Activated naive CD4-positive, alpha-beta T cell treated with anti-CD3 and anti-CD28 coated beads for 36 hours (primary cell): ENCODE results near the gene UGT1A4. TPM values are rescaled to one million over a fixed set of nuclear protein-coding genes. Genes with fewer than 3 reads are reported as not detected.

ENCODE experiments used
- CTCF ChIA-PET: fragments of 350-600 bp; sonication (Branson Sonifier 250); formaldehyde crosslinking; loops from one replicate; lab custom pipeline; 2021; ENCODE audit warnings: antibody characterized with exemption; lab: Charles Lee
- DNase-seq: peaks from one replicate; pipeline ENCODE4 v3.0.0-alpha.2; 2020
- H3K27ac Mint-ChIP-seq: one replicate; pipeline ENCODE4 v1.8.0; 2021; ENCODE audit warnings: mild to moderate bottlenecking, mixed read lengths
- H3K27me3 Mint-ChIP-seq: one replicate; pipeline ENCODE4 v1.8.0; 2021; ENCODE audit warnings: low read depth, mixed read lengths
- H3K36me3 Mint-ChIP-seq: one replicate; pipeline ENCODE4 v1.8.0; 2021; ENCODE audit warnings: low read depth, mixed read lengths
- H3K4me1 Mint-ChIP-seq: one replicate; pipeline ENCODE4 v1.8.0; 2021; ENCODE audit warnings: low read depth, mixed read lengths
- H3K4me3 Mint-ChIP-seq: one replicate; pipeline ENCODE4 v1.8.0; 2021; ENCODE audit warnings: mild to moderate bottlenecking, moderate library complexity, mixed read lengths
- H3K9me3 Mint-ChIP-seq: one replicate; pipeline ENCODE4 v1.8.0; 2021; ENCODE audit warnings: mixed read lengths
- intact Hi-C: fragments of 100-400 bp; cut with micrococcal nuclease; formaldehyde crosslinking; loops from one replicate; pipeline ENCODE4 v1.15.1; 2023
- total RNA-seq, 2 experiments: library from RNA; stranded (reverse); gene quantifications; one replicate each; pipeline ENCODE4 v1.2.3, GENCODE V29; 2021

Gene UGT1A4
- total RNA-seq, 2 experiments from 2014 or later, result not detected

- H3K27me3 Mint-ChIP-seq, result no peaks in the 10 kb centered on the region
- intact Hi-C loops, result no loop called here
- no peak overlapping the region for H3K4me3 Mint-ChIP-seq
- CTCF ChIA-PET, result no interaction called here
- H3K36me3 Mint-ChIP-seq, result no peaks in the 10 kb centered on the region
- DNase-seq, result peak; percentile 1
- H3K4me1 Mint-ChIP-seq, result no peaks in the 10 kb centered on the region
- no peak overlapping the region for H3K27ac Mint-ChIP-seq
- H3K9me3 Mint-ChIP-seq, result no peaks in the 10 kb centered on the region
Measured at GRCh38 chr2:233814056-233814835, 95.7 kb downstream of the UGT1A4 start.

GRCh38 chr2:233815861-233816260, 97.3 kb downstream of the UGT1A4 start:
- Mint-ChIP-seq H3K4me3 (no peak overlapping the region), H3K27ac (no peak overlapping the region), H3K9me3 (no peaks in the 10 kb centered on the region), H3K27me3 (no peaks in the 10 kb centered on the region), H3K36me3 (no peaks in the 10 kb centered on the region), H3K4me1 (no peaks in the 10 kb centered on the region)
- intact Hi-C loops, result no loop called here
- no peak for DNase-seq
- CTCF ChIA-PET, result no interaction called here

GRCh38 chr2:233816334-233816733, 97.8 kb downstream of the UGT1A4 start:
- CTCF ChIA-PET, result no interaction called here

GRCh38 chr2:233816771-233817170, 98.2 kb downstream of the UGT1A4 start:
- Mint-ChIP-seq H3K9me3 (no peaks in the 10 kb centered on the region), H3K4me1 (no peaks in the 10 kb centered on the region), H3K4me3 (no peak overlapping the region), H3K36me3 (no peaks in the 10 kb centered on the region), H3K27me3 (no peaks in the 10 kb centered on the region), H3K27ac (no peak overlapping the region)
- CTCF ChIA-PET, result no interaction called here
- intact Hi-C loops, result no loop called here
- DNase-seq, result no peak

More at GRCh38 chr2:233816334-233816733, 97.8 kb downstream of the UGT1A4 start:
- Mint-ChIP-seq H3K4me1 (no peaks in the 10 kb centered on the region), H3K36me3 (no peaks in the 10 kb centered on the region), H3K27ac (no peak overlapping the region), H3K4me3 (no peak overlapping the region), H3K9me3 (no peaks in the 10 kb centered on the region), H3K27me3 (no peaks in the 10 kb centered on the region)
- intact Hi-C loops, result no loop called here
- DNase-seq, result no peak

GRCh38 chr2:233817361-233817911, 98.9 kb downstream of the UGT1A4 start:
- H3K9me3 Mint-ChIP-seq, result no peaks in the 10 kb centered on the region
- CTCF ChIA-PET, result no interaction called here
- no peak for DNase-seq

GRCh38 chr2:233817995-233818638, 99.6 kb downstream of the UGT1A4 start:
- CTCF ChIA-PET, result no interaction called here
- intact Hi-C loops, result no loop called here
- H3K9me3 Mint-ChIP-seq, result no peaks in the 10 kb centered on the region
- H3K27me3 Mint-ChIP-seq, result no peaks in the 10 kb centered on the region
- H3K4me3 Mint-ChIP-seq, result no peak overlapping the region
- DNase-seq, result no peak
- no peaks in the 10 kb centered on the region for H3K36me3 Mint-ChIP-seq
- no peak overlapping the region for H3K27ac Mint-ChIP-seq
- no peaks in the 10 kb centered on the region for H3K4me1 Mint-ChIP-seq

More at GRCh38 chr2:233817361-233817911, 98.9 kb downstream of the UGT1A4 start:
- H3K4me3 Mint-ChIP-seq, result no peak overlapping the region
- H3K36me3 Mint-ChIP-seq, result no peaks in the 10 kb centered on the region
- no peaks in the 10 kb centered on the region for H3K4me1 Mint-ChIP-seq
- intact Hi-C loops, result no loop called here
- no peak overlapping the region for H3K27ac Mint-ChIP-seq
- H3K27me3 Mint-ChIP-seq, result no peaks in the 10 kb centered on the region

- no peak overlapping the region for H3K4me3 Mint-ChIP-seq
- no peaks in the 10 kb centered on the region for H3K4me1 Mint-ChIP-seq
- no peaks in the 10 kb centered on the region for H3K36me3 Mint-ChIP-seq
- CTCF ChIA-PET, result no interaction called here
- H3K27me3 Mint-ChIP-seq, result no peaks in the 10 kb centered on the region
- no peaks in the 10 kb centered on the region for H3K9me3 Mint-ChIP-seq
- intact Hi-C loops, result no loop called here
- DNase-seq, result no peak
- no peak overlapping the region for H3K27ac Mint-ChIP-seq
Measured at GRCh38 chr2:233818639-233819621, 100.4 kb downstream of the UGT1A4 start.

- no peaks in the 10 kb centered on the region for H3K27me3 Mint-ChIP-seq
- no peaks in the 10 kb centered on the region for H3K36me3 Mint-ChIP-seq
- H3K4me1 Mint-ChIP-seq, result no peaks in the 10 kb centered on the region
- no peaks in the 10 kb centered on the region for H3K9me3 Mint-ChIP-seq
- H3K27ac Mint-ChIP-seq, result no peak overlapping the region
- no peak for DNase-seq
- H3K4me3 Mint-ChIP-seq, result no peak overlapping the region
- CTCF ChIA-PET, result interaction anchor here (0.7 kb wide), 1 partner anchor 1001 kb away, joined by 3 read pairs; no protein-coding TSS in a partner anchor
- intact Hi-C loops, result no loop called here
Measured at GRCh38 chr2:233819884-233820773, 101.6 kb downstream of the UGT1A4 start.

- Mint-ChIP-seq H3K4me3 (no peak overlapping the region), H3K4me1 (no peaks in the 10 kb centered on the region), H3K27me3 (no peaks in the 10 kb centered on the region), H3K36me3 (no peaks in the 10 kb centered on the region), H3K27ac (no peak overlapping the region), H3K9me3 (no peaks in the 10 kb centered on the region)
- intact Hi-C loops, result no loop called here
- DNase-seq, result no peak
- CTCF ChIA-PET, result interaction anchor here (0.7 kb wide), 1 partner anchor 1002 kb away, joined by 3 read pairs; no protein-coding TSS in a partner anchor
Measured at GRCh38 chr2:233820774-233821105, 102.2 kb downstream of the UGT1A4 start.

GRCh38 chr2:233821196-233821595, 102.7 kb downstream of the UGT1A4 start:
- H3K27me3 Mint-ChIP-seq, result no peaks in the 10 kb centered on the region
- no peak overlapping the region for H3K4me3 Mint-ChIP-seq
- H3K9me3 Mint-ChIP-seq, result no peaks in the 10 kb centered on the region
- CTCF ChIA-PET, result no interaction called here
- H3K4me1 Mint-ChIP-seq, result no peaks in the 10 kb centered on the region
- no peak overlapping the region for H3K27ac Mint-ChIP-seq
- intact Hi-C loops, result no loop called here
- H3K36me3 Mint-ChIP-seq, result no peaks in the 10 kb centered on the region
- DNase-seq, result no peak

- H3K4me1 Mint-ChIP-seq, result no peaks in the 10 kb centered on the region
- intact Hi-C loops, result no loop called here
- CTCF ChIA-PET, result no interaction called here
- H3K27me3 Mint-ChIP-seq, result no peaks in the 10 kb centered on the region
- no peak for DNase-seq
- H3K4me3 Mint-ChIP-seq, result no peak overlapping the region
- H3K27ac Mint-ChIP-seq, result no peak overlapping the region
- H3K36me3 Mint-ChIP-seq, result no peaks in the 10 kb centered on the region
- H3K9me3 Mint-ChIP-seq, result no peaks in the 10 kb centered on the region
Measured at GRCh38 chr2:233821709-233822100, 103.2 kb downstream of the UGT1A4 start.
